ENCODE data around the gene HNRNPLL. TPM values are rescaled to one million over a fixed set of nuclear protein-coding genes. Genes with fewer than 3 reads are reported as not detected.

The HNRNPLL gene
- total and polyA plus RNA-seq, 2 experiments from 2014 or later = 42.5 to 53.4 TPM

DNA sequence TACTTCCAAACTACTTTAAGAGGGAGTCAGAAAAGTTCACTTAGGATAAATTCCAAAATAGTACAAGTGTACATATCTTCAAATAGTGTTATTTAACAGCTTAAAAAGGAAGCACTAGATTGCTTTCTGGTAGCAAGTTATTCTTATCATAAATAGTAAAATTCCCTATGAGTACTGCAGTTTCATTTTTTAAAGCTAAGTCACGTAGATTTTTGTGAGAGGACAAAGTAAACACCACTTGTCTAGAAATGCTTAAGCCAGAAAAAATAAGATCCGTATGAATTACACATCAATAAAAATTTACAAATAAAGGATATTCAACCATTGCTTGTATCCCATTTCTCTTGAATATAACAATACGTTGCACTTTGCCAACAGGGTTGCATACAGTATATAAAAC lies 19.2 kb downstream of the HNRNPLL start:
- no peak overlapping the region for H3K4me2 ChIP-seq
- H4K20me1 ChIP-seq (replicated peaks; ENCODE audit: insufficient read depth) = peaks cover 19% of the 10 kb centered on the region
- H3F3A ChIP-seq (replicated peaks; ENCODE audit: low read depth) = no peaks in the 10 kb centered on the region
- peaks cover 40% of the 10 kb centered on the region for H3K4me1 ChIP-seq (ENCODE audit: insufficient read depth)
- H3K79me2 ChIP-seq (replicated peaks; ENCODE audit: insufficient read depth) = peaks cover 59% of the 10 kb centered on the region
- Mint-ChIP-seq H3K36me3 (ENCODE audit: low read depth) (peaks cover 55% of the 10 kb centered on the region), H3K27ac (no peak overlapping the region), H3K4me1 (peaks cover 41% of the 10 kb centered on the region), H3K9me3 (no peaks in the 10 kb centered on the region), H3K4me3 (no peak overlapping the region), H3K27me3 (ENCODE audit: insufficient read depth, low read depth, poor library complexity) (peaks cover 2% of the 10 kb centered on the region)
- no peak overlapping the region for H3K4me3 ChIP-seq
- H3K36me3 ChIP-seq (ENCODE audit: insufficient read depth) = peaks cover 15% of the 10 kb centered on the region
- H3K27ac ChIP-seq (ENCODE audit: low read depth) = no peak overlapping the region
- no peak for DNase-seq (ENCODE audit: low spot score)
- H2AFZ ChIP-seq = no peak overlapping the region
- ATAC-seq = no peak
- no peaks in the 10 kb centered on the region for H3K27me3 ChIP-seq (ENCODE audit: insufficient read depth)
- H3K9me2 ChIP-seq (ENCODE audit: insufficient read depth) = no peaks in the 10 kb centered on the region
- no peak for TF ChIP-seq POLR2AphosphoS5 (IDR thresholded peaks at IDR 0.05; ENCODE audit: low read depth)
- no peak for TF ChIP-seq STAT1 (IDR thresholded peaks at IDR 0.05; ENCODE audit: unreplicated experiment)
- no peak for TF ChIP-seq NANOG (IDR thresholded peaks at IDR 0.05; ENCODE audit: borderline replicate concordance)
- no peak for TF ChIP-seq JUNB (IDR thresholded peaks at IDR 0.05; ENCODE audit: unreplicated experiment)
- TF ChIP-seq, protein P1, sequence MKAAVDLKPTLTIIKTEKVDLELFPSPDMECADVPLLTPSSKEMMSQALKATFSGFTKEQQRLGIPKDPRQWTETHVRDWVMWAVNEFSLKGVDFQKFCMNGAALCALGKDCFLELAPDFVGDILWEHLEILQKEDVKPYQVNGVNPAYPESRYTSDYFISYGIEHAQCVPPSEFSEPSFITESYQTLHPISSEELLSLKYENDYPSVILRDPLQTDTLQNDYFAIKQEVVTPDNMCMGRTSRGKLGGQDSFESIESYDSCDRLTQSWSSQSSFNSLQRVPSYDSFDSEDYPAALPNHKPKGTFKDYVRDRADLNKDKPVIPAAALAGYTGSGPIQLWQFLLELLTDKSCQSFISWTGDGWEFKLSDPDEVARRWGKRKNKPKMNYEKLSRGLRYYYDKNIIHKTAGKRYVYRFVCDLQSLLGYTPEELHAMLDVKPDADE (IDR thresholded peaks at IDR 0.05) = no peak
- no peak for TF ChIP-seq EZH2phosphoT487 (IDR thresholded peaks at IDR 0.05; ENCODE audit: unreplicated experiment)
- TF ChIP-seq, protein P2, sequence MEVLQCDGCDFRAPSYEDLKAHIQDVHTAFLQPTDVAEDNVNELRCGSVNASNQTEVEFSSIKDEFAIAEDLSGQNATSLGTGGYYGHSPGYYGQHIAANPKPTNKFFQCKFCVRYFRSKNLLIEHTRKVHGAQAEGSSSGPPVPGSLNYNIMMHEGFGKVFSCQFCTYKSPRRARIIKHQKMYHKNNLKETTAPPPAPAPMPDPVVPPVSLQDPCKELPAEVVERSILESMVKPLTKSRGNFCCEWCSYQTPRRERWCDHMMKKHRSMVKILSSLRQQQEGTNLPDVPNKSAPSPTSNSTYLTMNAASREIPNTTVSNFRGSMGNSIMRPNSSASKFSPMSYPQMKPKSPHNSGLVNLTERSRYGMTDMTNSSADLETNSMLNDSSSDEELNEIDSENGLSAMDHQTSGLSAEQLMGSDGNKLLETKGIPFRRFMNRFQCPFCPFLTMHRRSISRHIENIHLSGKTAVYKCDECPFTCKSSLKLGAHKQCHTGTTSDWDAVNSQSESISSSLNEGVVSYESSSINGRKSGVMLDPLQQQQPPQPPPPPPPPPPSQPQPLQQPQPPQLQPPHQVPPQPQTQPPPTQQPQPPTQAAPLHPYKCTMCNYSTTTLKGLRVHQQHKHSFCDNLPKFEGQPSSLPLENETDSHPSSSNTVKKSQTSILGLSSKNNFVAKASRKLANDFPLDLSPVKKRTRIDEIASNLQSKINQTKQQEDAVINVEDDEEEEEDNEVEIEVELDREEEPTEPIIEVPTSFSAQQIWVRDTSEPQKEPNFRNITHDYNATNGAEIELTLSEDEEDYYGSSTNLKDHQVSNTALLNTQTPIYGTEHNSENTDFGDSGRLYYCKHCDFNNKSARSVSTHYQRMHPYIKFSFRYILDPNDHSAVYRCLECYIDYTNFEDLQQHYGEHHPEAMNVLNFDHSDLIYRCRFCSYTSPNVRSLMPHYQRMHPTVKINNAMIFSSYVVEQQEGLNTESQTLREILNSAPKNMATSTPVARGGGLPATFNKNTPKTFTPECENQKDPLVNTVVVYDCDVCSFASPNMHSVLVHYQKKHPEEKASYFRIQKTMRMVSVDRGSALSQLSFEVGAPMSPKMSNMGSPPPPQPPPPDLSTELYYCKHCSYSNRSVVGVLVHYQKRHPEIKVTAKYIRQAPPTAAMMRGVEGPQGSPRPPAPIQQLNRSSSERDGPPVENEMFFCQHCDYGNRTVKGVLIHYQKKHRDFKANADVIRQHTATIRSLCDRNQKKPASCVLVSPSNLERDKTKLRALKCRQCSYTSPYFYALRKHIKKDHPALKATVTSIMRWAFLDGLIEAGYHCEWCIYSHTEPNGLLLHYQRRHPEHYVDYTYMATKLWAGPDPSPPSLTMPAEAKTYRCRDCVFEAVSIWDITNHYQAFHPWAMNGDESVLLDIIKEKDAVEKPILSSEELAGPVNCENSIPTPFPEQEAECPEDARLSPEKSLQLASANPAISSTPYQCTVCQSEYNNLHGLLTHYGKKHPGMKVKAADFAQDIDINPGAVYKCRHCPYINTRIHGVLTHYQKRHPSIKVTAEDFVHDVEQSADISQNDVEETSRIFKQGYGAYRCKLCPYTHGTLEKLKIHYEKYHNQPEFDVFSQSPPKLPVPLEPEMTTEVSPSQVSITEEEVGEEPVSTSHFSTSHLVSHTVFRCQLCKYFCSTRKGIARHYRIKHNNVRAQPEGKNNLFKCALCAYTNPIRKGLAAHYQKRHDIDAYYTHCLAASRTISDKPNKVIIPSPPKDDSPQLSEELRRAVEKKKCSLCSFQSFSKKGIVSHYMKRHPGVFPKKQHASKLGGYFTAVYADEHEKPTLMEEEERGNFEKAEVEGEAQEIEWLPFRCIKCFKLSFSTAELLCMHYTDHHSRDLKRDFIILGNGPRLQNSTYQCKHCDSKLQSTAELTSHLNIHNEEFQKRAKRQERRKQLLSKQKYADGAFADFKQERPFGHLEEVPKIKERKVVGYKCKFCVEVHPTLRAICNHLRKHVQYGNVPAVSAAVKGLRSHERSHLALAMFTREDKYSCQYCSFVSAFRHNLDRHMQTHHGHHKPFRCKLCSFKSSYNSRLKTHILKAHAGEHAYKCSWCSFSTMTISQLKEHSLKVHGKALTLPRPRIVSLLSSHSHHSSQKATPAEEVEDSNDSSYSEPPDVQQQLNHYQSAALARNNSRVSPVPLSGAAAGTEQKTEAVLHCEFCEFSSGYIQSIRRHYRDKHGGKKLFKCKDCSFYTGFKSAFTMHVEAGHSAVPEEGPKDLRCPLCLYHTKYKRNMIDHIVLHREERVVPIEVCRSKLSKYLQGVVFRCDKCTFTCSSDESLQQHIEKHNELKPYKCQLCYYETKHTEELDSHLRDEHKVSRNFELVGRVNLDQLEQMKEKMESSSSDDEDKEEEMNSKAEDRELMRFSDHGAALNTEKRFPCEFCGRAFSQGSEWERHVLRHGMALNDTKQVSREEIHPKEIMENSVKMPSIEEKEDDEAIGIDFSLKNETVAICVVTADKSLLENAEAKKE (CRISPR knock-in tag; IDR thresholded peaks at IDR 0.05) = no peak
- TF ChIP-seq EZH2 (IDR thresholded peaks at IDR 0.05; ENCODE audit: low read depth, unreplicated experiment) = no peak
